Measurements from ENCODE around the gene REPIN1.

The REPIN1 gene

DNA sequence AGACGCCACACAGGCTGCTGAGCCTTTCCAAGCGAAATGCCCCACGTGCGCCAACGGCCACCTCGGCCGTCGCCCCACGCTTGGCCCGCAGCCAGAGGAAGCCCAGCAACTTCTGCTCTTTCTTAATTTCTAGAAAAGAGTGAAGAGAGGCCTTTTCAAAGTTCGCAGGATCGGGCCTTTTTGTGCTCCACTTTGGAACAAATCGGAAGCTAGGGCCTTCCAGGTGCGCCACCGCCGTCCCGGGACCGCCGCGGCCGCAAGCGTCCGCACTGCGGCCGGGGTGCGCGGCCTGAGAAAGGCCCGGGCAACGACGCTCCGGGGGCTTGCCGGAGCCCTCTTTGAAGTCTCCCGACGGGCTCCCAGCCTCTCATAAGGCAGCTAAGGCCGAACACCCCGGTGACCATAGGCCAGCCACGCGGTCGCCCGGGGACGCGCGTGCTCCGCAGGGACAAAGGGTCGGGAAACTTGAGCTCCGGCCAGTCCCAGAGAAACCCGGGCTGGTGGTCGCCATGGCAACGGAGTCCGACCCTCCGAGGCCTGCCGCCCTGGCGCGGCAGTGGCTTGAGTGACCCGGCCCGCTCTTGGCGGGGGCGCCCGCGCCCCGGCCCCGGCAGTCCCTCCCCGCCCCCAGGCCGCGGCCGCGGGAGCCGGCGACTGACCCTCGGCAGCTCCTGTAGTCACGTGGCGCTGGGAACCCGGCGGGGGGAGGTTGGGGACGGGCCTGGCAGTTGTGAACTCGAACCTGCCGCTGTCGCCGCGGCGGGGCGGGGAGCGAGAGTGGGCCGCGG, at the start of gene REPIN1:
TSS of gene REPIN1 (plus strand) at position 727 of the 788 bp plus-strand sequence. CDS start 890 bp downstream, outside the sequence.
- peak; percentile 67 to 72 for DNase-seq (ENCODE audit: low read depth in 1 of 2, low spot score in 1 of 2)

DNA sequence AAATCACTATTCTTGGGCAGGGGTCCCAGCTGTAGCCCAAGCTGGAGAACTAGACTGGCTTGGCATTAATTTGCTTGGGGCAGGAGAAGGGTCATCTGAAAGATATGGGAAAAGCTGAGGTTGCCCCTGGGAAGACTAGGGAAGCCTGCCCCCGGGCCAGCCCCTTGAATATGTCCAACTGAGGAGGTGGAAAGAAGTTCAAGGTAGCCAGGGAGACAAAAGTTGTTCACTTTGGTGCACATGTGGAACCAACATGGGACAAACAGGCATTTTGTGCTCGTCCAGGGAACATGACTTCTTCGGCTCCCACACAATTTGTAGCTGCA, 46.9 kb upstream of the REPIN1 start:
- DNase-seq (ENCODE audit: low read depth in 1 of 2, low spot score in 1 of 2): no peak

DNA sequence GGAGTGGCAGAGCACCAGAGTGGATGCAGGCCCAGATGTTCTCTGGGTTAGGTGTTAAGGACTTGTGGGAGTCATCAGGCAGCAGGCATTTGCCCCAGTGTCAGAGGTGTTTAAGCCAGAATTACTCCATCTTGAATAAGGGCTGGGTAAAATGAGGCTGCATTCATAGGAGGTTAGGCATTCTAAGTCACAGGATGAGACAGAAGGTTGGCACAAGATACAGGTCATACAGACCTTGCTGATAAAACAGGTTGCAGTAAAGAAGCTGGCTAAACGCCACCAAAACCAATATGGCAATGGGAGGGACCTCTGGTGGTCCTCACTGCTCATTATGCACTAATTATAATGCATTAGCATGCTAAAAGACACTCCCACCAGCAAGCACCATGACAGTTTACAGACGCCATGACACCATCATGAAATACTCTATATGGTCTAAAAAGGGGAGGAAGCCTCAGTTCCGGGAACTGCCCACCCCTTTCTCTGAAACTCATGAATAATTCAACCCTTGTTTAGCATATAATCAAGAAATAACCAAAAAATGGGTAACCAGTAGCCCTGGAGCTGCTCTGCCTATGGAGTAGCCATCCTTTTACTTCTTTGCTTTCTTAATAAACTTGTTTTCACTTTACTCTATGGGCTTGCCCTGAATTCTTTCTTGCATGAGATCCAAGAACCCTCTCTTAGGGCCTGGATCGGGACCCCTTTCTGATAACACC, 46.3 kb upstream of the REPIN1 start:
- peak; percentile 21 to 49 for DNase-seq (ENCODE audit: low read depth in 1 of 2, low spot score in 1 of 2)

DNA sequence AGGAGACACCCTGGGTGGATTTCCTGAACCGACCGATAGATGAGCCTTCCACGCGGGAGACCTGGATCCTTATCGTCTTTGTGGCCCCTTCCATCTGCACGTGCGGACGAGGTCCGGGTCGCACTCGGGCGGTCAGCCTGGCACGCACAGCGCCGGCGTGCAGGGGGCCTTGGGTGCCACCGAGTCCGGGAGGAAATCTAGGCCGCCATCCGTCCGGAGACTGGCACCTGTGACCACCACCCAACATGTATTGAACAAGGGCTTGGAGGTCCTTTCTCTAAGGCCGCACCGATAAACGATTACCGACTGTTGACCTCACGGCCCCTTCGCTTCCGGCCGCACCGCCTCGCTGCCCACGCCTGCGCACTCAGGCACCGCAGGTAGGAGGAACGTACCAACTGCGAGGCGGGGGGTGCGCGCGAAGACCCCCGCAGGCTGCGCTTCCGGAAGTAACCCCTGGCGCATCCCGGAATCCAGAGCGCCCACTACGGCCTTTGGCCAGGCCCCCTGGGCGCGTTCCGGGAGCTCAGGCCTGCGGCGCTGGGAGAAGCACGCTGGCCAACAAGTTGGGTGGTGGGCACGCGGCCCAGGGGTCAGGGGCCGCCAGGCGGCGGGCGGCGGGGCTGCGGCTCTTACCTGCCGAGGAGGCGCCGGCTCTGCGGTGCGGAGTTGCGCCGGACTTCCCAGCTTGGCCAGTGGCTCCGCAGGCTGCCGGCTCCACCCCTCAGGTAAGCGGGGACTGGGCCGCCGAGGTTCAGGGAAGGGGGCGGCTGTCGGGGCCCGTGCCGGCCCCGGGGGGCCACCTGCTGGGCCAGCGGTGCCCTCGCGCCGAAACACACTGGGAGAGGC, 45.6 kb upstream of the REPIN1 start, which contains the start of the genes ACTR3C and LRRC61:
TSS of gene ACTR3C (minus strand) at position 713 of the 849 bp plus-strand sequence. CDS start 28,249 bp downstream, outside the sequence.
TSS of gene LRRC61 (plus strand) at position 523 of the 849 bp plus-strand sequence. CDS start 13,507 bp downstream, outside the sequence.
- peak; percentile 46 to 54 for DNase-seq (ENCODE audit: low read depth in 1 of 2, low spot score in 1 of 2)

DNA sequence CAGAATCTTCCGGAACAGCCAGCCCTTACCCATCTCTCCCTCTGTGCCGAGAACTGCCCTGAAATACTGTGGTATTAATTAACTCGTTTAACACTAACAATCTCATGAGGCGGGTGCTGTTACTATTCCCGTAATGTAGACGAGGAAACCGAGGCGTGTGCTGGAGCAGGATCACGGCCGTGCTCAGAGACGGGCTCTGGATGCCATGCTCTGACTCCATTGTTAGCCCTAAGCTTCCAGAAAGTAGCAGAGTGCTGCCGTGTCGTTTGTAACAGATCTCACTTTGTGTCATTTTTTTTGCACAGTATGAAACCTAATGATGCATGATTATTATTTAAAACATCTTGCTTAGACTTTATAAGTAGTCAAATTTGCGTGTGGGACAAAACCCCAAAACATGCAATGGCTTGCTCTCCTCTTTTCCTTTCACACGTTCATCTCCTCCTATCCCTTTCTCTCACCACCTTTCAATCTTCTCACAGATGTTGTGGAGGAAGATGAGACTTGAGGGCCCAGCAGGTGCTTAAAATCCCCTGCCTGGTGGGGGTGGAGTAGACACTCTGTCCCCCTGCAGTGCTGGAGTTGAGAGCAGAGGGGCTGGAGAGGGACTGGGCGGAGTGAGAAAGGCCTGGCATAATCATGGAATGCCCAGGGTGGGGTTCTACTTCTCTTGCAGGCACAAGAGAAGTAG, 44.8 kb upstream of the REPIN1 start:
- peak in 1 of 2 donors; percentile 11 for DNase-seq (ENCODE audit: low read depth in 1 of 2, low spot score in 1 of 2)

DNA sequence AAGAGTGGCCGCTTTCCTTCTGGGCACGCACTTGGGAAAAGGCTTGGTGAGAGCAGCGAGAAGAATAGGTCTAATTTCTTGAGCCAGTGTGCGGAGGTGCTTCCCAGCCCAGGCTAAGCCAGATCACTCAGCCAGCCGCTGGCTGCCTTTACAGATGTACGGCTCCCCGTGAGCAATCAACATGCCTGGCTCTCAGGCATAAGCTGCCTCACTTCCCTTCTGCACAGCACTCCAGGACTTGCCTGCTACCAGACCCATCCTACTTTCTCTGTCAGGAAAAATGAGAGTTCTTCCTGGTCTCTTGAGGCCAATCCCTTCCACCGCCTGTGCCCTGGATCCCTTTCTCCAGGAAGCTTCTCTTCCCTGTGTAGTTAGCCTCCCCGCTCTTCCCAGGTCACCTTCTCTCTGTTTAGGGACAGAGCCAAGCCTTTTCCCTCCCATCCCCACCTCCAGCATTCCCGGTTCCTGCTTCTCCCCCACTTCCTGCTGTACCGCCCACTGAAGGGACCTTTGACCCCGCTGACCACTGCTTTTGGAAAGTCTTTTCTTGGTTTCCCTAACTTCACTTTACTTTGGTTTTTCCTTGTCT, 44.2 kb upstream of the REPIN1 start:
- no peak for DNase-seq (ENCODE audit: low read depth in 1 of 2, low spot score in 1 of 2)

DNA sequence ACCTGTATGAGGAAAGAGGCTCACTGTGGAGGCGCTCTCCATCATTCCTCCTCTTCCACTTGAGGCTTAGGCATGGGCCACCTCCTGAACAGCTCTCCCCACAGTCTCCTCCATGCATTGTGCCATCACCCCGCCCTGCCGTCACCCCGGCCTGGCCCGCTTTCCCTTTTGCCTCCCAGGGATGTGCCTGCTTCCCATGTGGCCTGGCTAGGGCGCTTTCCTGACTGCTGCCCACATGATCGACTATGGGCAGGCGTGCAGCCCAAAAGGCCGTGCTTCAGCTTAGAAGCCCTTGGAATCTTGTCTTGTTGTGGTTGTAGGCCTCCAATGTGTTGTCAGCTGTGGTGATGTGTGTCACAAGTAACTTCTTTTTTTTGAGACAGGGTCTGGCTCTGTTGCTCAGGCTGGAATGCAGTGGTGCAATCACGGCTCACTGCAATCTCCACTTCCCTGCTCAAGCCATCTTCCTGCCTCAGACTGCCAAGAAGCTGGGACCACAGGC, 43.5 kb upstream of the REPIN1 start:
- DNase-seq (ENCODE audit: low read depth in 1 of 2, low spot score in 1 of 2): no peak

DNA sequence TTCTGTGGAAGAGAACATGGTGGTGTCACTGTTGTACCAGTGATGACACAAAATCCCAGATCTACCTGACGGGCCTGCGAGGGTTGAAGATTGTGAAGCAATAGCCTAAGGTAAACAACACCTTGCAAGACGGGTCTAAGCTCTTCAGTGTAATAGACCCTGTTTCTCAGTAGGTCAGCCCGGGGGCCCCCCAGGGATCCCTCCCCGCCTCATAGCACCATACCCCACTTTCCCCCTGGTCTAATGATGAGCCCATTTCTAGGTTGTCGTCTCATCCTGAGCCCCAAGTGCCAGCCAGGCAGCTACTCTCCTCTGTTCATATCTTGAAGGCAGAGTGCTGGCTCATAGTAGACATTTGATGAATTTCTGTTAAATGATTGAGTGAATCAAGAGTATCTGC, 42.7 kb upstream of the REPIN1 start:
- DNase-seq (ENCODE audit: low read depth in 1 of 2, low spot score in 1 of 2): no peak

DNA sequence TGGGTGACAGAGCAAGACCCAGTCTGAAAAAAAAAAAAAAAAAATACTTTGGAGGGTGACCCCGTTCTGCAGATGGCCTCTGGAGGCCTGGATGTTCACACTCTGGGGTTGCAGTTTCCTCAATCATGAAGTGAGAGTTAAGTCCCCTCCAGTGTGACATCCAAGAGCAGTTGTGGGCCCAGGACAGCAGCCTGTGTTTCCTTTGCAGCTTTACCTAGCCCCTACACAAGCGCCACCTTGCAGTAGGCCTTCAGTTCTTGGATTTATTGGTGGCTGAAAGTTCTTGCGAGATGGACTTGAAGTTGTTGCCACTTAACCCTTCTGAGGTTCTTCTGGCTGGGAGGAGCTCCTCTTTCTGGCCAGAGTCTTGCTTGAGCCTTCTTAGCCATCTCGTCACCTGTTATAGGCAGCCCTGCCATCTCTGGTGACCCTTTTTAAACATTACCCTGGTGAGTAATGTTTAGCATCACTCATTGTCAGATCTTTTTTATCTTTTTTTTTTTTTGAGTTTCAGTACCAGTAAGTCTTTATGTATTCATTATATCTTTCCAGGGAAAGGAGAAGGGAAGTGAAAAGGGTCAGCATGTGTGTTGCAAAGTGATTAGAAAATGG, 41.9 kb upstream of the REPIN1 start:
- no peak for DNase-seq (ENCODE audit: low read depth in 1 of 2, low spot score in 1 of 2)

DNA sequence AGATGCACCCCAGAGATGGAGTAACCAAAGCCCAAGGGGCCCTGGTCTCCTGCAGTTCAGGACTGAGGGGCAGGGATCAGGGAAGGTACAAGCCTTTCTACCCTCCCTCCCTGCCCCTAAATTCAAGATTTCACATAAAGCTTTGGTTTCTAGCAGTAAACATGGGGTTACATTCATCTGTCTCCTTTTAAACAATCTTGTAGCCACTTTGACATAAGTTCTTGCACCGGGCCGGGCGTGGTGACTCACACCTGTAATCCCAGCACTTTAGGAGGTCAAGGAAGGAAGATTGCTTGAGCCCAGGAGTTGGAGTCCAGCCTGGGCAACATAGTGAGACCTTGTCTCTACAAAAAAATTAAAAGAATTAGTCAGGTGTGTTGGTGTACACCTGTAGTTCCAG, 41.3 kb upstream of the REPIN1 start:
- DNase-seq (ENCODE audit: low read depth in 1 of 2, low spot score in 1 of 2): no peak

DNA sequence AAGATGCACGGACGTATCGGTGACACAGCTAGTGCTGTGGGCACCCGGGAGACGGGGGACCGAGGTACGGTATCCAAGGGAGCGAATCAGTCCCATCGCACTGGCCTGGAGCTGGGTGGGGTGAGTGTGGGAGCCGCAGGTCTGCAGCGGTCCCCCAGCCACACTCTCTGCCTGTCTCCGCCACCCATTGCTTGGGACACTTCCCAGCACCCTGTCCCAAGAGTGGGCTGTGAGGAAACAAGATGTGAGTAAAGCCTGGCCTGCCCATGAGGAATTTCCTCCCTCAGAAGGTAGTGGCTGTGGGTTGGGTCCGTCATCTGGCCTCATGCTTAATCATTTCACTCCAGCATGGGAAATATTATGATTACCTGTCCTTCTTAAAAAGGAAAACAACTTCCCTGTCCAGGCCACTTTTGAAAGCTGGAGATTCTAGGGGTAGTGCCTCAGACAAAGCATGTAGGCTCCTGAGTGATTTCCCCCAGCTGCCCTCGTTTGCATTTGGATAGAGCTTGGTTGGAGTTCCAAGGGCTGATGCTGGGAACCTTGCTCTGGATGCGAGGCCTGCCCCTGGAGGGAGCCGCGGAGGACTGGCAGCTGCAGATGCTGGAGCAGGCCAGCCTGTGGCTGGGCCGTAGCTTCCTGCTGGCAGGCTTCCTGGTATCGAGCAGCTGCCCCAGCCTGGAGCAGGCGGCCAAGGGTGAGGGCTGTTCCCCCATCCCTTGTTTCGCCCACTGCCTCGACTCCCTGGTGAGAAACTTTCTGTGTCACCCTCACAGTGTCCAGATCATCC, 39.1 kb upstream of the REPIN1 start:
- no peak for DNase-seq (ENCODE audit: low read depth in 1 of 2, low spot score in 1 of 2)

DNA sequence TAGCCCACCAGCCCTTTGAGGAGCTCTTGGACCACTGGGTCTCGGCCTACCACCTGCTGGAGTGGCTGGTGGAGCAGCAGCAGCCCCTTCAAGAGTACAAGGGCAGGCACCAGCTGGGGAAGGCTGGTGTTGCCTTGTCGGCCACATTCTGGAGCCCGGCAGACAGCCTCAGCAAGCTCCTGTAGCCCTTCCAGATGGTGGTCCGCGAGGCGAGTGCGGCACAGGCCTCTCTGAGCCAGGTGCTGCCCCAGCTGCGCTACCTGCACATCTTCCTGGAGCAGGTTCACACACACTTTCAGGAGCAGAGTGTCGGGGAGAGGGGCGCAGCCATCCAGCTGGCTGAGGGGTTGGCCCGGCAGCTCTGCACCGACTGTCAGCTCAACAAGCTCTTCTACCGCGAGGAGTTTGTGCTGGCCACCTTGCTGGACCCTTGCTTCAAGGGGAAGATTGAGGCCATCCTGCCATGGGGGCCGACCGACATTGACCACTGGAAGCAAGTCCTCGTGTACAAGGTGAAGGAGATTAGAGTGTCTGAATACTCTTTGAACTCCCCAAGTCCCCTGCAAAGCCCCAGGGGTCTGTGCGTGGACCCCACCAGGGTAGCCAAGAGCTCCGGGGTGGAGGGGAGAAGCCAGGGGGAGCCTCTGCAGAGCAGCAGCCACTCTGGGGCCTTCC, 38.3 kb upstream of the REPIN1 start:
- DNase-seq (ENCODE audit: low read depth in 1 of 2, low spot score in 1 of 2): no peak

DNA sequence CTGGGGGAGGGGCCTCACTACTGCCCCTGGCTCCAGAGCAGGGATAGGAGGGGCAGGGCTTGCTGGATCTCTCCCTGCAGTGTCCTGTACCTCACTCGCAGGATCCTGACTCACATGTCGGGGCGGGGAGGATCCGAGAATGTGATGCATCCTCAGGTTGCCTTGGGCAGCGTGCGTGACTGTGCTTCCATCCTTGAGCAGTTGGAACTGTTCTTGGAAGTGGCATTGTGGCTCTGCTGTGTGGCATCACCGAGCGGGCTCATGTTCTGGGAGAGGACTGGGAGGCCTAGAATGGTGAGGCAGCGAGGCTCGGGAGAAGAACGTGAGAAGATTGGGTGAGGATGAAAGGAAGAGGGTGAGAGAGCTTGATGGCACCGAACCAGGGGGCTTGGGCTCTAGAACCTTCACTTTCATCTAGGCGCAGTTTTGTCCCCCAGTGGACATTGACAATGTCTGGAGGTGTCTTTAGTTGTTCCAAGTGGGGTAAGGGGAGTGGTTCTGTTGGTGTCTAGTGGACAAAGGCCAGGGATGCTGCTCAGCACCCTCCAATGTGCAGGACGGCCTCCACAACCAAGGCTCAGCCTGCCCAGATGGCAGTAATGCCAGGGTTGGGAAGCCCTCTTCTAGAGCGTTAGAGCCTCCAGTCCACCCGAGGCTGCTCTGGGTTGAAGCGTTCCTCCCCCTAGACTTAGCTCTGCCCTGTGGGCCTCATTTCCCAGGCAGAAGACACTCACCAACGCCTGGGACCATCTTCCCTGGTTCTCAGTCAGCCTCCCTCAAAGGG, 35.6 kb upstream of the REPIN1 start:
- no peak for DNase-seq (ENCODE audit: low read depth in 1 of 2, low spot score in 1 of 2)

DNA sequence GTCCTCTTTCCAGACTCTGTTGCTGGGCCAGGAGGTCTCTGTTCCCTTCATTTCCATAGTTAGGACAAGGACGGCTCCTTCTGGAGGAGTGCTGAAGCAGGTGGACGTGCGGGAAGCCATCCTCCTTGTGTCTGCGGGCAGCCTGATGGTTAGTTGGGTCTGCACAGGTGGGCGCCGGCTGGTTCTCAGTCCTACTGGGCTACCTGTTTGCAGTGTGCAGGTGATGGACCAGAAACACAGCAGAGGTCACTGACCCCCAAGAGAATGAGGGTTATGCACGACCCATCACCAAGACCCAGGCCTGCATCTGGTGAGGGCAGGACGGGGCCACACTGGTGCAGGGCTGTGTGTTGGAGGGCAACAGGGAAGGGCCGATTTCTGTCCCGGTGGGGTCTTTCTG, 35.0 kb upstream of the REPIN1 start:
- DNase-seq (ENCODE audit: low read depth in 1 of 2, low spot score in 1 of 2): no peak

DNA sequence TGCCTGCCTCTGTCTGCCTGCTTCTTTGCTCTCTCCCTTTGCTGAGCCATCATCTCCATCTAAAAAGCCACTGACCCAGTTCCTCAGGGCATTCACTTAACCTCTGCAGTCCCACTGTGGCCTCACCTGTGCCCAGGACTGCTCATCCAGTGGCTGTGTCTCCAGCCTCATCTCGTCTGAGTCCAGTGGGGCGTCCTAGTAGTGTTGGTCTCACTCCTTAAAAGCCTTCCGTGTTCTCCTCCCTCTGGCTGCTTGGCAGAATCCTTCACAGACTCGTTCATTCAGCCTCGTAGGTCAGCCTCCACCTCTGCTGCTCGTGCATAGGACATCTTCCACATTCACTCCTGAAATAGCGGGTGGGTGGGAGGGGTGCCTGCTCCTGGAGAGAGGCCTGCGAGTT, 34.5 kb upstream of the REPIN1 start:
- DNase-seq (ENCODE audit: low read depth in 1 of 2, low spot score in 1 of 2): no peak

DNA sequence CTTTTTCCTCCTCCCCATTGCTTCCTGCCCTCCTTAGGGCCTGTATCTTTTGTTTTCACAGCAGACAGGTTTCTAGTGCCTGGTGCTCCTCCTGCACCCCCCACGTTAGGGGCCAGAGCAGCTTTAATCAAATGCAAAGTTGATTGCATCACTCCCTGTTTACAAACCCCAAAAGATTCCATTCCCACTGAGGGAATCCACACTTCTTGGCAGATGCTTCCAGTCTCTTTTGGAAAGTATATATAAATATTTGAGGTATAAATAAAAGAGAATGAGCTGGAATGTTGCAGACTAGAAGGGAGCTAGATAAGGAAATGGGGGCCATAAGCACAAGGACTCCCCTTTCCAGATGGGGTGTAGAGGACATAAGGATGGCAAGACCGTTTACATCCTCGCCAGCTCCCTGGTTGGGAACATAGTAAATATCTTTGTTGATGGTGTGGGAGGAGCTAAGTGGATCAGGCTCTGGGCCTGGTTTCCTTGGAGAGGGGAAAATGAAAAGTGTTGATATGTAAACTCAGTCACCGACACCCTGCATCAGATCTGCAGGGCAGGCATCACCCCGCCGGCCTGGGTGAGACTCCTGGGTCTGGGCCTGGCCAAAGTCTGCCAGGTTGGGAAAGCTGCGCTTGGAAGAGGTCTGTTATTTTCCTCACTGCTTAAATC, 33.4 kb upstream of the REPIN1 start:
- DNase-seq (ENCODE audit: low read depth in 1 of 2, low spot score in 1 of 2): no peak

DNA sequence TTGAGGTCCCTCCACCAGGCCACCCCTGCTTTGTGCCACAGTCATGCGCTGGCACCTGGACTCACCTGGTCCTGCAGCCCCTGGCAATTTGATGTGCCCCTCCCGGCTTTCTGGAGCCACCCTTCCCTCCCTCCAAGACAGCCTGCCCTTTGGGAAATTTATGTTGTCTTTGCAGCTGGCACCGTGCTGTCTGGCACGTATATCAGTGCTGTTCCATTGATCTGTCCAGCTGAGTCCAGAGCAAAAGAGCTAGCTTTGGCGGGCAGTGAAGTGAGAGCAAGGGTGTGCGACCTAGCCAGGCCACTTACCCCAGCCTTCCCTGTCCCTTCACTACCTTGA, 32.9 kb upstream of the REPIN1 start:
- no peak for DNase-seq (ENCODE audit: low read depth in 1 of 2, low spot score in 1 of 2)

Measured in activated CD4-positive, alpha-beta T cell treated with anti-CD3 and anti-CD28 coated beads, Interleukin-2, amount 50 U/mL, for 24 hours (primary cell).